PC-9 (cell line): ENCODE measurements around the gene TBC1D22A.

Source experiments
- CTCF ChIP-seq: fragments of 200-600 bp; sonication (generic); conservative IDR thresholded peaks from 2 replicates; pipeline ENCODE4 v1.6.1; 2017; ENCODE audit warnings: mixed run types, antibody characterized with exemption, mild to moderate bottlenecking, moderate library complexity
- EZH2 ChIP-seq: fragments of 200-600 bp; sonication (generic); IDR thresholded peaks from 2 replicates; pipeline ENCODE4 v1.8.0; 2017; ENCODE audit warnings: antibody characterized with exemption, low read depth

- TF ChIP-seq CTCF (no peak), EZH2 (no peak)
These were observed 458.3 kb downstream of the TBC1D22A start for GRCh38 chr22:47220752-47221151.
